T47D (cell line): ENCODE data around the gene STX1B.

Experiments used
- DNase-seq, 2 experiments: peaks; one replicate each; pipeline versions ENCODE4 v3.0.0 to v3.0.0-alpha.2; 2011 to 2012; ENCODE audit warnings: low read depth in 1 of 2, low spot score in 1 of 2
- JUND ChIP-seq: IDR thresholded peaks from 2 replicates; pipeline ENCODE4 v1.6.1; 2012; ENCODE audit warnings: low read depth
- in situ Hi-C: cut with HindIII; loops from 2 replicates; pipeline ENCODE4 v1.10.0; 2016; ENCODE audit warnings: low sequenced_read_pairs, low pct_unique_long_range_greater_than_20kb

Gene STX1B

GRCh38 chr16:30997725-30998711 lies 12.4 kb downstream of the STX1B start:
- no peak for TF ChIP-seq JUND
- in situ Hi-C loops = no loop called here
- DNase-seq = no peak

GRCh38 chr16:30996985-30997724 lies 13.3 kb downstream of the STX1B start:
- in situ Hi-C loops = no loop called here
- TF ChIP-seq JUND = no peak
- DNase-seq = peak; percentile 85 to 94

DNA sequence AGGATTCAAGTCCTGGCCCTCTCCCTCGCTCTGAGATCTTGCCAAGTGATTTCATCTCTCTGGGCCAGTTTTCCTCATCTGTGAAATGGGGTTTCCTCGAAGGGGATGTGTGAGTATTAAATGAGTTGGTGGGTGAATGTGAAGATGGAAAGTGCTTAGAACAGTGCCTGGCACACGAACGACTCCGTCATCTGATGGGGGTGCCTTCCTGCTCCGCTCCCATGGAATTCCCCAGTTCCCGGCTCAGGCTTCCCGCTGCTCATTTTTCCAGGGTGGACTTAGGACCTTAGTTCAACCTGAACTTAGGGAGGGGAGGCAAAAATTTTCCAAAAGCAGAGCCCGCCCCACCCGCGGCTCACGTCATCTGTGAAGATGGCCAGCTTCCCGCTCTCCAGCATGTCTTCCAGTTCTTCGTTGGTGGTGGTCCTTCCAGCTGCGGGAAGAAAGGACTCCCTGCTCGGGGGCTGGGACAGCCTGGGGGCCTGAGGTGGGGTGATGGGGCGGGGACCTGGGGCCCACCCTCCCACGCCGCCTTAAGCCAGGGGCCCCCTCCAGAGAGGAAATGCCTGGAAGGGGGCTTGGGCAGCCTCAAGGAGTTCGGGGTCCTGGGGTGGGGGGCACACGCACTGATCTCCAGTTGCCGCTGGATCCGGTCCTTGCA lies 14.0 kb downstream of the STX1B start:
- no peak for DNase-seq
- in situ Hi-C loops = no loop called here
- no peak for TF ChIP-seq JUND

GRCh38 chr16:30995927-30996323 lies 14.5 kb downstream of the STX1B start:
- in situ Hi-C loops = no loop called here
- TF ChIP-seq JUND = no peak
- no peak for DNase-seq

GRCh38 chr16:30992931-30993816 lies 17.3 kb downstream of the STX1B start:
- in situ Hi-C loops = no loop called here
- DNase-seq = no peak
- TF ChIP-seq JUND = no peak

DNA sequence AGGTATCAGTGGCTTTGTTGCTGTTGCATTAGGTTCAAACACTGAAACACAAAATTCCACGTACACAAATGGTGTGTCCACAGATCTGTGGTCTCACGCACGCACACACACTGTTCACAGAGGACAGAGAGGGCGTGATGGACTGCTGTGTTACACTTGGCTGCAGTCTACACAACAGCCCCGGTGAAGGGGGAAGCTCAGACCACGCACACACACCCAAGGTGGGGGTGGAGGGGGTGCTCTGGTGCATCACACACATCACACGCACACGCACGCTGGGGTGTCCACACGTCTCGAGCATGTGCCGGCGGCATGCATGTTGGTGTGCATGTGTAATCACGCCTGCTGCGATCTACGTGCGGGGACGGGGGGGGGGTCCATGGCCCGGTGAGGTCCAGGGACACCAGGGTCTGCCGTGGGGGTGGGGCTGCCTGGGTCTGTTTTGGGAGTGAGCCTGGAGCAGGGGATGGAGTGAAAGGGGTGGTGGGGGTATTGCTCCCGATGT lies 18.1 kb downstream of the STX1B start:
- no peak for TF ChIP-seq JUND
- in situ Hi-C loops = no loop called here
- no peak for DNase-seq

DNA sequence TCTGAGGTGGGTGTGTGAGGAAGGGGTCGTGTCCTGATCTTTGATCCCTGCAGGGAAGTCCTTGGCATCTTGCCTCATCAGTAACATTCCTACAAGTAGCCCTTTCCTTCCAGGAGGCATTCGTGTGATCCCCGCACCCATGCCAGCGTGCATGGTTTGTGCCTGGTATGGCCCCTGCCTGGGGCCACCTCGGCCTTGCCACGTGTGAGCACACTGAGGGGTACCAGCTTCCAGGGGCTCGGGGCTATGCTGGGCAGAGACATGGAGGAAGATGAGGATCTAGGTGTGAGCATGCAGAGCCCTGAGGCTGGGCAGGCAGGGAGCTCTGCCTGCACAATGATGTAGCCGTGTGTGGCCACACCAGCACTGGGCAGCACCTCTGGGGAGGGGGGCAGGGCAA lies 19.4 kb downstream of the STX1B start:
- in situ Hi-C loops = no loop called here
- DNase-seq = no peak
- no peak for TF ChIP-seq JUND

DNA sequence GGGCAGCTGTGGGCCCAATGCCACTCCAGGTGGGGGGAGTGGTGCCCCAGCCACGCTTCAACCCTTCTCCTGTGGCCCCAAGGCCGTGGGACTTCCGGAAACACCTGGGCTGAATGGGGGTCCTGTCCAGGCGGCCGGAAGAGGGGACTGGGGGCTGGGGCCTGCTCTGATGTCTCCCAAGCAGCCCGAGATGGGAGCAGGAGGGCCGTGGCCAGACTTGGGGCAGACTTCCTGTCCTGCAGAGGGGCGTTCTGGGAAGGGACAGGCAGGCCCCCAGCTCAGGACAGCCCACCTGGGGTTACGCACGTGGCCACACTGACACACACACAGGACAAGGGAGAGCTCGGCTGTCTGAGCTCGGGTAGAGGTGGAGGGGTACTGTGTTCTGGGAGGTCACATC lies 20.3 kb downstream of the STX1B start:
- in situ Hi-C loops = no loop called here
- TF ChIP-seq JUND = no peak
- no peak for DNase-seq

DNA sequence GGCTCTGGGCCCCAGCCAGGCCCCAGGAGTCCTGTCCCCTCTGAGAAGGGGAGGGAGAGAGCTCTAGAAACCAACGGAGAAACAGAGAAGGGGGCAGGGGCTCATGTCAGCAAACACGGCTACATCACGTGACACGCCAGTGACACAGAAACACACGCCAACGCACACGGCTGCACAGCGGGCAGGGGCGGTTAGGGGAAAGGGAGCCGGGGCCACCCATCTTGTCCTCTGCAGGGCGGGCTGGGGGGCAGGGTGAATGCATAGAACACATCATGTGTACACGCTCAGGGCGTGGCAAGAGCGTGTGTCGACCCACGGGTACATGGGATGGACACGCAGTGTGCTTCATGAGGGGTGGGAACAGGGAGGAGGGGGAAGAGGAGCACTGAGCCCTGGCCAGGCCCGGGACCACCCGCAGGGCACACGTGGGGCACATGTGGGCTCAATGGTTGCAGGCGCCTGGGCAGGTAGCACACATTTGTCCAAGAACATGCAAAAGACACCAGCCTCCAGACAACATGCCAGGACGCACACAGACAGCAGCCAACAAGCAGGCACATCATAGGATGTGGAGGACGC lies 20.9 kb downstream of the STX1B start:
- DNase-seq = no peak
- in situ Hi-C loops = no loop called here
- TF ChIP-seq JUND = no peak

DNA sequence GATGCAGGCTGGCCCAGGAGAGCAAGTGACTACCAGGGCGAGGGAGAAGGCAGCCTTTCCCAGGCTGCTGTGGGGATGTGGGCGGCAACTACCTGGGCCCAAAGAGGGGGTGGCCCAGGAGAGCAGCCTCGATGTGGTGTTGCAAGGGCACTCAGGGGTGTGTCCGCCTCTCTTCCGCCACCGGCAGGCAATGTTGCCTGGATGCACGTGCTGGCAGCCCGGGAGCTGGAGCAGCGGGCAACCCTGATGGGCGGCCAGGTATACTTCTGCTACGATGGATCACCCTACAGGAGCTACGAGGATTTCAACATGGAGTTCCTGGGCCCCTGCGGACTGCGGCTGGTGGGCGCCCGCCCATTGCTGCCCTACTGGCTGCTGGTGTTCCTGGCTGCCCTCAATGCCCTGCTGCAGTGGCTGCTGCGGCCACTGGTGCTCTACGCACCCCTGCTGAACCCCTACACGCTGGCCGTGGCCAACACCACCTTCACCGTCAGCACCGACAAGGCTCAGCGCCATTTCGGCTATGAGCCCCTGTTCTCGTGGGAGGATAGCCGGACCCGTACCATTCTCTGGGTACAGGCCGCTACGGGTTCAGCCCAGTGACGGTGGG lies 22.8 kb downstream of the STX1B start:
- no peak for TF ChIP-seq JUND
- DNase-seq = no peak
- in situ Hi-C loops = no loop called here

GRCh38 chr16:30986129-30986991 lies 24.1 kb downstream of the STX1B start:
- in situ Hi-C loops = no loop called here
- no peak for DNase-seq
- no peak for TF ChIP-seq JUND
